HG03565 (cell line): Measurements from ENCODE around the gene BCL6B.
"Not testable (repeated sequence)": the region's sequence is repeated elsewhere in the genome, so short reads cannot be mapped to it uniquely, and the experiment has no call there.

Experiments
- ATAC-seq: cut with Tn5 transposase; IDR thresholded peaks from one replicate; pipeline ENCODE4 v1.9.1; 2021; ENCODE audit warnings: mild to moderate bottlenecking, moderate library complexity; ENCODE audit not compliant: unreplicated experiment

The BCL6B gene

GRCh38 chr17:7026471-7027115 is 3.7 kb downstream of the BCL6B start:
- ATAC-seq, result no peak

- ATAC-seq, result no peak
These were observed 4.5 kb downstream of the BCL6B start for GRCh38 chr17:7027335-7027734.

GRCh38 chr17:7029096-7029495 is 6.2 kb downstream of the BCL6B start:
- no peak for ATAC-seq

DNA sequence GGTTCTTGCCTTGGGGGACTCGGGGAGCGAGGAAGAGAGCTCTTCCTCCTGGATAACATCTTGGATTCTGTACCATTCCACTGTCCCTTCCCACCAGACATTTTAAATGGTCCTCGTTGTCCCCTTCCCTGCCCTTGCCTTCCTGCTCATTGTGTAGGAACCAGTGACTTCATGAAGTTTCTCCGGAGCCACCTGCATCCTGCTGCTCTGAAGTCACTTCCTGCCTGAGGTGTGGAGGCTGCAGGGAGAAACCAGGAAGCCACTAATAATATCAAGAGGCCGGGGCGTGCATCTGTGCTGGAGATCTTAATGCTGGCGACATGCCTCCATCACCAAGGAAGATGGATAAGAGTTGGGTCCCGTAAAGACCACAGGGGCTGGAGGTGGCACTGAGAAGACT is 6.8 kb downstream of the BCL6B start:
- no peak for ATAC-seq

- peak; percentile 14 for ATAC-seq
These were observed 12.2 kb downstream of the BCL6B start for GRCh38 chr17:7034955-7035590.

DNA sequence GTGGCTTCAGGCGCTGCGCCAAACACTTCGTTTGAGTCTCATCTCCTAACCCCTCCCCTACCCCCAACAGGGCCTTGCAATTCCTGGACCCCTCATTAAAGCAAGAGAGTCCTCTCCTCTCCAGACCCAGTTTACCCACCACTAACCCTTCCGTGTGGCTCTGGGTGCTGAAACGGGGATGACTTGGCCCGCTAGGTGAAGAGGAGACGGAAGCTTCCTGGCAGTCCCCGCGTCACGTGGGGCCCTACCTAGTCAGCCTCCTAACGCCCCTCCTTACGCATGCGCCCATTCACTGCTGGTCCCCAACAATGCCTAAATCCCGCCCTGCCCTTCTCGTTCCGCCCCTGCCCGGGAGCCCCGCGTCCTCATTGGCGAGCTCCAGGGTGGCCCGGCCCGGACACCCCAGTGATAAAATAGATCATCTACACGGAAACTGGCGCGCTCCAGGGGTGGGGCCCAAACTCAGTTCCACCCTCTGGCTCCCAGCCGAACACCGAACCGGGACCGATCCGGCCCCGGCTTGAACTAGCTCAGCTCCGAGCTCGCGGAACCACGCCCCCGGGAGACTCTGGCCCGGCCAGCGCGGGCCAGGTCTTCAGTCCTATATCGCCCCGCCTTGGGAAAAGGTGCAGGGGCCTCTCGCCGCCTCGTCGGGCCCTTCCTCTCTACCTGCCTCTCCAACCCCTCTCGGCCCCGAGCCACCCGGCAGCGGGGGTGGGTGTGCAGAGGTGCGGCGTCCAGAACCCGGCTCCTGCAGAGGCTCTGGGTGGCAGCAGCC is 12.9 kb downstream of the BCL6B start, which contains the start of gene SLC16A13:
Gene SLC16A13 (plus strand): TSS at position 425 of the 778 bp plus-strand sequence. CDS start 368 bp downstream, outside the sequence.
- ATAC-seq, result peak; percentile 74

GRCh38 chr17:7038025-7038862 is 15.4 kb downstream of the BCL6B start:
- no peak for ATAC-seq

- no peak for ATAC-seq
These were observed 17.0 kb downstream of the BCL6B start for GRCh38 chr17:7039832-7040231.

DNA sequence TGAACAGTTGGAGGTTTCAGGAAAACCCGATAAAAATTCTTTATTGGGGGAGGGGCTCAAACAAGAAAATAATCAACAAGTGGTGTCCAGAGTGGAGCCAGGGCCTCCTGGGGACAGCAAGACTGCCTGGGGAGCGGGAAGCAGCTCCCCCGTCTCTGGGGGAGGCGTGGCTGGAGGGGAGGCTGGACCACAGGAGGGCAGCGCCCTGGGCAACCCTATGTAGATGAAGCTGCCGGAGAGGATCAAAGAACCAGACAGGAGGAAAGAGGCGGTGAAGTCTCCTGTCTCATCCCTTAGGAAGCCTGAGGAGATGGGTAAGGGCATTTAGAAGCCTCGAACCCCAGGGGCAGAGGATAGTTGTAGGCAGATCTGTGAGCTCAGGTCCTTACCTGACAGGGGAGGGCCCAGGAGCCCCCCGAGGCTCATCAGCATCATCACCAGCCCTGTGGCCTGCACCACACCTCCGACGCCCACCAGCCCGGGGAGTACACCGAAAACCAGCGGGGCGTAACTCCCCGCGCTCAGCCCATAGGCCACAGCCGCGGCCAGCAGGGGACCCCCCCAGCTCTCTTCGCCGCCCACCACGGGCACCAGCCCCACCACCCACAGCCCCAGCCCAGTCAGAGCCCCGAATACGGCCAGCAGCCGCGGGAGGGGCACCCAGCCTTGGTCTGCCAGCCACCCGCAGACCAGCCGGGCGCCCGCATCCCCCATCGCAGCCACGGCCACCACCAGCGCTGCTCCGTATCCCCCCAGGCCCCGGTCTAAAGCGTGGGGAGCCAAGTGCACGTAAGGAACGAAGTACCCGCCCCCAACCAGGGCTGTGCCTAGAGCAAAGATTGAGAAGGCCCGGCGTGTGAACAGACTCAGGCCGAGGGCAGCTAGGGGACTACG is 19.0 kb downstream of the BCL6B start:
- ATAC-seq, result no peak

GRCh38 chr17:7042501-7043181 is 19.8 kb downstream of the BCL6B start:
- no peak for ATAC-seq

DNA sequence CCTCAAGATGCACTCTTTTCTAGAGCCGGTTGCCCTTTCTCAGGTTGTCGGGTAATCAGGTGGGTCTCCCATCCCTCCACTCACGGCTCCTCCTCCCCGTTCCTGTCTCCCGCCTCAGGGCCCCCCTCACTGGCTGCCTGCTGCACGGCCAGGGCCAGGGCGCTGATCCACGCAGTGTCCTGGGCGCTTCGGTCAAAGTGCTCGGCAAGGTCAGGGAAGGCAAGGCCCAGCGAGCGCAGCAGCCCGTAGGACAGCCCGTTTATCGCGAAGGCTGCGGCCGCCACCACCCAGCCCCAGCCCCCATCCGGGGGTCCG is 20.3 kb downstream of the BCL6B start:
- ATAC-seq, result no peak

- no peak for ATAC-seq
These were observed 20.8 kb downstream of the BCL6B start, which contains the start of gene SLC16A11 for GRCh38 chr17:7043497-7044198. Gene SLC16A11 (minus strand): TSS chr17:7044092. CDS start chr17:7043513, 579 bp downstream.

DNA sequence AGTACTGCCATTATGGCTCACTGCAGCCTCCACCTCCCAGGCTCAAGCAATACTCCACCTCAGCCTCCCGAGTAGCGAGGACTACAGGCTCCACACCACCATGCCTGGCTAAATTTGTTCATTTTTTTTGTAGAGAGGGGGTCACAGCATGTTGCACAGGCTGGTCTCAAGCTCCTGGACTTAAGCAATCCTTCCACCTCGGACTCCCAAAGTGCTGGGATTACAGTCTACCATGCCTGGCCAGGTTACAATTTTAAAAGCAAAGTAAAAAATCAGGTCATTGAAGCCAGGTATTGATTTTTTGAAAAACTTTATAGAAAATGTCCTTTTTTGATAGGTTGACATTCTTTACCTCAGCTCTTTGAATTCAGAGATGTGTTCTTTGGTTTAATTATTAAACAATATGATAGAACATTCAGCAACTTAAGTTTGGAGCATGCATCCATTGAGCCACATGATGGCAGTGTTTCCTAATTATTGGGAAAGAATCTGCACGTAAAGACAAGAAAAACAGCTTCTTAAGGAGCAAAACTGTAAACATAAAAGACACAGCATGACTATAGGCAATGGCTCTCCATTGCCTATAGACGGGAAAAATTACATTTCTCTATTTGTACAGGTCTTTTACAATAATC is 22.8 kb downstream of the BCL6B start:
- ATAC-seq, result no peak

- ATAC-seq, result no peak
These were observed 23.4 kb downstream of the BCL6B start for GRCh38 chr17:7046127-7046724.

DNA sequence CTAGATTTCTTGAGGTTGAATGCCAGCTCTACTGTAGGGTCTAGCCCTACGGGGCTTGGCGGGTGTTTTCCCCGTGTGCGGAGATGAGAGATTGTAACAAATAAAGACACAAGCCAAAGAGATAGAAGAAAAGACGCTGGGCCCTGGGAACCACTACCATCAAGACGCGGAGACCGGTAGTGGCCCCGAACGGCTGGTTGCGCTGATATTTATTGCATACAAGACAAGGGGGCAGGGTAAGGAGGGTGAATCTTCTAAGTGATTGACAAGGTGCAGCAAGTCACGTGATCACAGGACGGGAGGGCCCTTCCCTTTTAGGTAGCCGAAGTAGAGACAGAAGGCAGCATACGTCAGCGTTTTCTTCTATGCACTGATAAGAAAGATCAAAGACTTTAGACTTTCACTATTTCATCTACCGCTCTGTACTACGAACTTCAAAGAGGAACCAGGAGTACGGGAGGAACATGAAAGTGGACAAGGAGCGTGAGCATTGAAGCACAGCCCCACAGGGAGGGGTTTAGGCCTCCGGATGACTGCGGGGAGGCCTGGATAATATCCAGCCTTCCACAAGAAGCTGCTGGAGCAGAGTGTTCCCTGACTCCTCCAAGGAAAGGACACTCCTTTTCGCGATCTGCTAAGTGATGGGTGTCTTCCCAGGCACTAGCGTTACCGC is 24.0 kb downstream of the BCL6B start:
- not testable (repeated sequence) for ATAC-seq

DNA sequence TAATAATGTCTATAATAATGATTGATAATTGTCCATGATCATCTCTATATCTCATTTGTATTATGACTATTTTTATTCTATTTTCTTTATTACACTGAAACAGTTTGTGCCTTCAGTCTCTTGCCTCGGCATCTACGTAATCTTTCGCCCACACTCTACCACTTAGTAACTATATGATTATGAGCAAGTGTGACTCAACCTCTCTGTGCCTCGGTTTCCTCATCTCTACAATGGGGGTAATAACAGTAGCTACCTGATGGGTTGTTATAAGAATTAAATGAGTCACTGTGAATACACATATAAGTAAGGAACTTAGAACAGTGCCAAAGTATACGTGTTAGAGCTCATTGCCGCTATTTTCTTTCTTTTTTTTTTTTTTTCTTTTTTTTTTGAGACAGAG is 24.7 kb downstream of the BCL6B start:
- ATAC-seq, result no peak

DNA sequence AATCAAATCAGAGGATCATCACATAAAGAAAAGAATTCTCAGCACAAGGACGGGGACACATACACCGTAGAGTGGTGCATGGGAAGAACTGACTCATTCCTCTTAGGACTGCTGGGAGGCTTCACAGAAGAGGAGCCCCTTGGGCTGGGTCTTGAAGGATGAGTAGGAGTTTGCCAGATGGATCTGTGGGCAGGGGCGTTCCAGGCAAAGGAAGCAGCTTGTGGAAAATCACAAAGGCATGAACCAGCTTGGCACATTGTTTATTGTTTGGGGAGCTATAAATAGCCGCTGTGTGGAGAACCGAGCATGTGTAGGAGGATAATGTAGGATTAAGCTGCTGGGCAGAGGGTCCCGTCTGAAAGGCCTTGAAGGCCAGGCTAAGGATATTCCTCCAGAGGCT is 26.1 kb downstream of the BCL6B start:
- no peak for ATAC-seq
